Prostate gland (tissue), 2 donors: ENCODE measurements around the gene CAPRIN1. TPM values are rescaled to one million over a fixed set of nuclear protein-coding genes. Genes with fewer than 3 reads are reported as not detected.

Source experiments
- DNase-seq: peaks from one replicate; pipeline ENCODE4 v3.0.0-alpha.2; 2019; ENCODE audit warnings: low spot score
- H3K27ac ChIP-seq, 2 donors: fragments of 200-600 bp; sonication (generic); 2 replicates each; pipeline ENCODE4 v1.5.1; 2017 to 2019
- H3K27me3 ChIP-seq: fragments of 200-600 bp; sonication (generic); replicated peaks from 2 replicates; pipeline ENCODE4 v1.5.1; 2019; ENCODE audit not compliant: insufficient read depth
- H3K36me3 ChIP-seq, 2 donors: fragments of 200-600 bp; sonication (generic); 1 replicate in 1 of 2; 2 replicates in 1 of 2; pipeline versions ENCODE4 v1.5.1 to v1.8.1; 2017 to 2019
- H3K4me1 ChIP-seq: fragments of 200-600 bp; sonication (generic); replicated peaks from 2 replicates; pipeline ENCODE4 v1.5.1; 2019
- H3K4me3 ChIP-seq, 2 donors: fragments of 200-600 bp; sonication (generic); 2 replicates each; pipeline ENCODE4 v1.5.1; 2017 to 2019
- H3K9me3 ChIP-seq: fragments of 200-600 bp; sonication (generic); 2 replicates; pipeline ENCODE4 v1.5.1; 2017
- CTCF ChIP-seq, 4 experiments: fragments of 200-600 bp in 2 of 4; fragments of 450-650 bp in 2 of 4; sonication (generic) in 2 of 4; IDR thresholded peaks; 1 replicate in 3 of 4; 2 replicates in 1 of 4; pipeline ENCODE4 v1.5.1; 2016 to 2019; ENCODE audit warnings: antibody characterized with exemption in 4 of 4, mild to moderate bottlenecking in 2 of 4, moderate library complexity in 2 of 4
- POLR2A ChIP-seq: fragments of 450-650 bp; IDR thresholded peaks from one replicate; pipeline ENCODE4 v1.6.1; 2016; ENCODE audit warnings: antibody characterized with exemption, mild to moderate bottlenecking
- POLR2AphosphoS5 ChIP-seq: sonication (generic); formaldehyde crosslinking; IDR thresholded peaks from one replicate; pipeline ENCODE4 v1.6.1; 2017; ENCODE audit warnings: antibody characterized with exemption
- WGBS: methylation state at CpG from one replicate; pipeline ENCODE4 v1.1.5; 2018; 5-methylcytosine and 5-hydroxymethylcytosine counted together
- intact Hi-C: fragments of 100-400 bp; cut with DNase I; formaldehyde crosslinking; loops from one replicate; pipeline ENCODE4 v1.14.2; 2022
- total RNA-seq, 2 donors: library from RNA; depleted of rRNA; stranded (reverse); fragments of >200 nt; gene quantifications; one replicate each; pipeline ENCODE4 v1.1.0, GENCODE V29; 2016

CAPRIN1 gene
- total RNA-seq, 2 donors from 2014 or later, result 145 to 199 TPM

DNA sequence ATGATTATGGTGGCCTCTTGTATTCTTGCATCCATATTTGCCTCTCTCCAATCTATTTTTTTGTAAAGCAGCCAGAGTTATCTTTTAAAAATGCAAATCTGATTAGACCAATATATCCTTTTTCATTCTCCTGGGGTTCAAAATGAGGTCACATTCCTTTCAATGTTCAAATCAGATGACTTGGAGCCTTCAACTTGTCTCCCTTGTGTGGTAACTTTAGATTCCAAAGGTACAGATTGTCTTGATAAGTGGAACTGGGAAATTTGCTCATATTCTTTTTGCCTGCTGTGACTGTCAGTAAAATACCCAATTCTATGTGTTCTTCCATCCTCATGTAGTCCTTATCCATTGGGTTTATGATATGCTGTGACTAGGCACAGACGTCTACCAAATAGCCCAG, 15.1 kb upstream of the CAPRIN1 start:
- intact Hi-C loops, result no loop called here

GRCh38 chr11:34037016-34037415, 14.5 kb upstream of the CAPRIN1 start:
- 95% methylated on average over 2 of the region's 2 CpGs for WGBS
- no peaks in the 10 kb centered on the region for H3K4me1 ChIP-seq
- intact Hi-C loops, result no loop called here
- no peak overlapping the region for H3K4me3 ChIP-seq
- no peak for DNase-seq
- H3K27me3 ChIP-seq, result no peaks in the 10 kb centered on the region
- no peak overlapping the region for H3K27ac ChIP-seq
- H3K9me3 ChIP-seq, result no peaks in the 10 kb centered on the region
- TF ChIP-seq POLR2AphosphoS5 (no peak), POLR2A (no peak), CTCF (IDR thresholded peaks at IDR 0.05) (no peak)
- no peaks in the 10 kb centered on the region for H3K36me3 ChIP-seq

More for the DNA sequence above, 15.1 kb upstream of the CAPRIN1 start:
- H3K9me3 ChIP-seq, result no peaks in the 10 kb centered on the region
- no peaks in the 10 kb centered on the region for H3K4me1 ChIP-seq
- no peak for TF ChIP-seq POLR2AphosphoS5
- no peak for TF ChIP-seq POLR2A
- TF ChIP-seq CTCF (IDR thresholded peaks at IDR 0.05), result no peak
- H3K4me3 ChIP-seq, result no peak overlapping the region
- H3K27me3 ChIP-seq, result no peaks in the 10 kb centered on the region
- DNase-seq, result no peak
- H3K27ac ChIP-seq, result no peak overlapping the region
- no peaks in the 10 kb centered on the region for H3K36me3 ChIP-seq
- WGBS, result 63% methylated on average over 1 of the region's 1 CpG

DNA sequence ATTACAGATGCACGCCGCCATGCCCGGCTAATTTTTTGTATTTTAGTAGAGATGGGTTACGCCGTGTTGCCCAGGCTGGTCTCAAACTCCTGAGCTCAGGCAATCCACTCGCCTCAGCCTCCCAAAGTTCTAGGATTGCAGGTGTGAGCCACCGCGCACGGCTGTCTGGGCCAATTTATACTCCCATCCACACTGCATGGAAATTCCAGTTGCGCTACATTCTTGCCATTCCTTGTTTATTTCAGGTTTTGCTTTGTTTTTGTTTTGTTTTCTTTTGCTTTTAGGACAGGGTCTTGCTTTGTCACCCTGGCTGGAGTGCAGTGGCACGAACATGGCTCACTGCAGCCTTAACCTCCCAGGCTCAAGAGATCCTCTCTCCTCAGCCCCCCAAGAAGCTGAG, 11.0 kb upstream of the CAPRIN1 start:
- no peaks in the 10 kb centered on the region for H3K36me3 ChIP-seq
- intact Hi-C loops, result no loop called here
- H3K27ac ChIP-seq, result no peak overlapping the region
- 94% methylated on average over 11 of the region's 11 CpGs for WGBS
- no peaks in the 10 kb centered on the region for H3K9me3 ChIP-seq
- DNase-seq, result no peak
- no peak for TF ChIP-seq CTCF (IDR thresholded peaks at IDR 0.05)
- TF ChIP-seq POLR2AphosphoS5, result no peak
- TF ChIP-seq POLR2A, result no peak
- H3K4me3 ChIP-seq, result no peak overlapping the region
- H3K4me1 ChIP-seq, result no peaks in the 10 kb centered on the region
- no peaks in the 10 kb centered on the region for H3K27me3 ChIP-seq

DNA sequence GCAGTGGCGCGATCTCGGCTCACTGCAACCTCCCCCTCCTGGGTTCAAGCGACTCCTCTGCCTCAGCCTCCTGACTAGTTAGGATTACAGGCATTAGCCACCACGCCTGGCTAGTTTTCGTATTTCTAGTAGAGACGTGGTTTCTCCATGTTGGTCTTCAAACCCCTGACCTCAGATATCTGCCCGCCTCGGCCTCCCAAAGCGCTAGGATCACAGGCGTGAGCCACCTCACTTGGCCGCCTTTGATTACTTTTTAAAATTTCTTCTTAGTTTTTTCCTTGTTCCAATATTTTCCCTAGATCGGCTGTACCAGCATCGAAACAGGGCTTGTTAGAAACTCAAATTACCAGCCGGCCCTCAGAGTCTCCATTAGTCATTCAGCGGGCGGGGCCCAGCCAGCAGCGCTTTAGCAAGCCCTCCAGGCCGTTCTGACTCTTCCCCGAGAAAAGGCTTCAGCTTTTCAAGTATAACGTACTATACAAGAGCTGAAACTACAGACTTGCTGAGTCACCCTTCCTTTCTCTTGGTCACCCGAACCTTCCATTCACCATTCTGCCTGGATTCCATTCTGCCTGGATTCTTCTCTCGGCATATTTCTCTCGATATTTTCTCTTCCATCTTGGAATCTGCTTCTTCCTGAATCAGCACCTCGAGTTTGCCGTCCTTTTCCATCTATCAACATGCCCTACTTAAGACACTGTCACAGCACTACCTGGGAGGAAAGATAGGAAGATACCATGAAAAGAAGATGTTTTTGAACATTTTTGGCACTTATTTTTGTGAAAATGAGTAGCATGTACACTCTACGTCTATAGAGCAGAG, 6.7 kb upstream of the CAPRIN1 start:
- Histone ChIP-seq H3K27me3 (no peaks in the 10 kb centered on the region), H3K4me3 (no peak overlapping the region), H3K9me3 (no peaks in the 10 kb centered on the region), H3K36me3 (no peaks in the 10 kb centered on the region), H3K27ac (no peak overlapping the region), H3K4me1 (no peaks in the 10 kb centered on the region)
- WGBS, result 72% methylated on average over 27 of the region's 27 CpGs
- no peak for DNase-seq
- no peak for TF ChIP-seq CTCF (IDR thresholded peaks at IDR 0.05)
- TF ChIP-seq POLR2A, result no peak
- TF ChIP-seq POLR2AphosphoS5, result no peak
- intact Hi-C loops, result no loop called here

DNA sequence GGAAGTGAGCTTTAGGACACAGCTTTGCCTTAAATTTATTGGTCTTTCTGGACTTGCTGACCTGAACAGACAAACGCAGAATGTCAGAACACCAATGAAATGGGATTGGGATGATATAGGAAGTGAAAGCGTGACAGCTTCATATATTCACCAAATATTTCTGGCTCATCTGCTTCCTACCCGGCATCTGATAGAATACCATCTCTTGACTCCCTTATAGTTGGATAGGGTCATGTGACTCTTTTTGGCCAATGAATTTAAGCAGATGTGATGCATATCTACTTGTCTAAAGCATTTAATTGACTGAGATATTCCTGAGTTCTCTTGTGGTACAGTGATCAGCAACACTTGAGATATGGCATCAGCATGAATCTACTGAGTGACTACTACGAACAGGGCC, 2.5 kb upstream of the CAPRIN1 start:
- 86% methylated on average over 4 of the region's 4 CpGs for WGBS
- DNase-seq, result no peak
- Histone ChIP-seq H3K9me3 (no peaks in the 10 kb centered on the region), H3K4me3 (no peak overlapping the region), H3K36me3 (no peaks in the 10 kb centered on the region), H3K27me3 (no peaks in the 10 kb centered on the region), H3K27ac (no peak overlapping the region), H3K4me1 (no peaks in the 10 kb centered on the region)
- TF ChIP-seq POLR2A (no peak), POLR2AphosphoS5 (no peak), CTCF (IDR thresholded peaks at IDR 0.05) (no peak)
- intact Hi-C loops, result no loop called here
